ENCODE data around the gene PIP5K1B.
A peak's percentile ranks its signal among the peaks of the same experiment; 100 is the strongest.

The PIP5K1B gene

GRCh38 chr9:69016191-69017096, 311.4 kb downstream of the PIP5K1B start:
- no peak for FAIRE-seq

GRCh38 chr9:69018737-69019136, 313.7 kb downstream of the PIP5K1B start:
- FAIRE-seq (no peak), DNase-seq (ENCODE audit: low spot score) (no peak)

More at GRCh38 chr9:69016191-69017096, 311.4 kb downstream of the PIP5K1B start:
- DNase-seq (ENCODE audit: low spot score): no peak

GRCh38 chr9:69019808-69020207, 314.8 kb downstream of the PIP5K1B start:
- DNase-seq (ENCODE audit: low spot score) (no peak), FAIRE-seq (no peak)

GRCh38 chr9:69020301-69021145, 315.5 kb downstream of the PIP5K1B start:
- FAIRE-seq (no peak), DNase-seq (ENCODE audit: low spot score) (no peak)

- no peak for DNase-seq (ENCODE audit: low spot score)
- no peak for FAIRE-seq
Measured at GRCh38 chr9:69023650-69024049, 318.6 kb downstream of the PIP5K1B start.

GRCh38 chr9:69027355-69028097, 322.5 kb downstream of the PIP5K1B start:
- DNase-seq (ENCODE audit: low spot score) (peak; percentile 44), FAIRE-seq (peak; percentile 28)

GRCh38 chr9:69028754-69029153, 323.7 kb downstream of the PIP5K1B start:
- no peak for DNase-seq (ENCODE audit: low spot score)
- no peak for FAIRE-seq

GRCh38 chr9:69029535-69029934, 324.5 kb downstream of the PIP5K1B start:
- DNase-seq (ENCODE audit: low spot score) (no peak), FAIRE-seq (no peak)

GRCh38 chr9:69030851-69031645, 326.0 kb downstream of the PIP5K1B start:
- DNase-seq (ENCODE audit: low spot score) (no peak), FAIRE-seq (no peak)

- DNase-seq (ENCODE audit: low spot score) (no peak), FAIRE-seq (no peak)
Measured at GRCh38 chr9:69034071-69034470, 329.0 kb downstream of the PIP5K1B start.

GRCh38 chr9:69035438-69036308, 330.6 kb downstream of the PIP5K1B start, which contains the start of gene FXN:
Gene FXN, plus strand, starts transcription at chr9:69035752. Its CDS starts 31 bp downstream, at chr9:69035783.
- FAIRE-seq: no peak
- DNase-seq (ENCODE audit: low spot score): peak; percentile 70

- FAIRE-seq (no peak), DNase-seq (ENCODE audit: low spot score) (no peak)
Measured at GRCh38 chr9:69036309-69036708, 331.3 kb downstream of the PIP5K1B start.

- FAIRE-seq (no peak), DNase-seq (ENCODE audit: low spot score) (no peak)
Measured at GRCh38 chr9:69036799-69037198, 331.8 kb downstream of the PIP5K1B start.

- DNase-seq (ENCODE audit: low spot score) (no peak), FAIRE-seq (no peak)
Measured at GRCh38 chr9:69040646-69041045, 335.6 kb downstream of the PIP5K1B start.

- FAIRE-seq: no peak
Measured at GRCh38 chr9:69044240-69045219, 339.5 kb downstream of the PIP5K1B start.

GRCh38 chr9:69045821-69046220, 340.8 kb downstream of the PIP5K1B start:
- DNase-seq (ENCODE audit: low spot score) (no peak), FAIRE-seq (no peak)

More at GRCh38 chr9:69044240-69045219, 339.5 kb downstream of the PIP5K1B start:
- peak; percentile 33 for DNase-seq (ENCODE audit: low spot score)

- DNase-seq (ENCODE audit: low spot score) (no peak), FAIRE-seq (no peak)
Measured at GRCh38 chr9:69046723-69047122, 341.7 kb downstream of the PIP5K1B start.

GRCh38 chr9:69047371-69047770, 342.3 kb downstream of the PIP5K1B start:
- FAIRE-seq (no peak), DNase-seq (ENCODE audit: low spot score) (no peak)

Measured in RCC 7860 (cell line).